OCI-LY3 (cell line): Measurements from ENCODE around the gene NBEAL2.

Experiments used
- H2AFZ ChIP-seq: fragments of 200-600, 300-600 bp; shearing (Covaris generic); 2 replicates; pipeline ENCODE4 v1.6.0; 2014; ENCODE audit warnings: antibody characterized with exemption, low read depth, low read length
- H3K27ac ChIP-seq: fragments of 200-600, 300-600 bp; sonication (generic); 2 replicates; pipeline ENCODE4 v1.5.1; 2014; ENCODE audit warnings: mild to moderate bottlenecking, low read length, moderate library complexity, mixed read lengths
- H3K27me3 ChIP-seq: fragments of 200-600, 300-600 bp; sonication (generic); 2 replicates; pipeline ENCODE4 v1.6.1; 2014; ENCODE audit warnings: low read depth, low read length, mixed read lengths
- H3K36me3 ChIP-seq: fragments of 200-600, 300-600 bp; sonication (generic); replicated peaks from 2 replicates; pipeline ENCODE3; 2014; ENCODE audit warnings: low read depth, low read length, mixed read lengths
- H3K4me1 ChIP-seq: fragments of 300-600, 200-600 bp; sonication (generic); 2 replicates; pipeline ENCODE4 v1.6.1; 2014; ENCODE audit warnings: low read length, mixed read lengths
- H3K4me2 ChIP-seq: fragments of 200-600, 300-600 bp; sonication (generic); 2 replicates; pipeline ENCODE4 v1.6.1; 2014; ENCODE audit warnings: low read length, mixed read lengths
- H3K4me3 ChIP-seq: fragments of 300-600, 200-600 bp; sonication (generic); 2 replicates; pipeline ENCODE4 v1.5.1; 2014; ENCODE audit warnings: antibody characterized with exemption, mild to moderate bottlenecking, low read length, moderate library complexity
- H3K79me2 ChIP-seq: fragments of 300-600, 200-600 bp; shearing (Covaris generic); 2 replicates; pipeline ENCODE4 v1.6.1; 2014; ENCODE audit warnings: mild to moderate bottlenecking, low read length, mixed read lengths
- H3K9ac ChIP-seq: fragments of 300-600, 200-600 bp; shearing (Covaris generic); 2 replicates; pipeline ENCODE4 v1.6.0; 2014; ENCODE audit warnings: mild to moderate bottlenecking, low read length, moderate library complexity
- H3K9me3 ChIP-seq: fragments of 200-600, 300-600 bp; shearing (Covaris generic); 2 replicates; pipeline ENCODE4 v1.6.1; 2014; ENCODE audit warnings: low read length, mixed read lengths; ENCODE audit not compliant: insufficient read depth
- H4K20me1 ChIP-seq: fragments of 200-600, 300-600 bp; sonication (generic); 2 replicates; pipeline ENCODE4 v1.6.1; 2016; ENCODE audit warnings: low read length, mixed read lengths; ENCODE audit not compliant: insufficient read depth
- CTCF ChIP-seq: fragments of 200-600, 300-600 bp; sonication (generic); IDR thresholded peaks from 2 replicates; pipeline ENCODE4 v1.5.1; 2014; ENCODE audit warnings: antibody characterized with exemption, low read length, low read depth
- EZH2phosphoT487 ChIP-seq: fragments of 200-600 bp; shearing (Covaris generic); IDR thresholded peaks from 2 replicates; pipeline ENCODE4 v1.6.1; 2018; ENCODE audit warnings: antibody characterized with exemption, mixed run types, low read depth

Gene NBEAL2

GRCh38 chr3:47004369-47005211, 25.1 kb downstream of the NBEAL2 start:
- no peaks in the 10 kb centered on the region for H3K79me2 ChIP-seq
- H3K4me2 ChIP-seq = no peak overlapping the region
- H3K27me3 ChIP-seq = no peaks in the 10 kb centered on the region
- no peaks in the 10 kb centered on the region for H4K20me1 ChIP-seq
- H3K9ac ChIP-seq = no peak overlapping the region
- peaks cover 79% of the 10 kb centered on the region for H3K36me3 ChIP-seq
- no peak for TF ChIP-seq CTCF
- no peak for TF ChIP-seq EZH2phosphoT487
- H3K9me3 ChIP-seq = no peaks in the 10 kb centered on the region
- no peak overlapping the region for H3K4me3 ChIP-seq
- no peak overlapping the region for H3K27ac ChIP-seq
- no peak overlapping the region for H2AFZ ChIP-seq
- no peaks in the 10 kb centered on the region for H3K4me1 ChIP-seq

GRCh38 chr3:47005212-47006144, 26.0 kb downstream of the NBEAL2 start:
- no peaks in the 10 kb centered on the region for H4K20me1 ChIP-seq
- H3K4me2 ChIP-seq = no peak overlapping the region
- H3K4me1 ChIP-seq = no peaks in the 10 kb centered on the region
- no peak overlapping the region for H2AFZ ChIP-seq
- H3K79me2 ChIP-seq = no peaks in the 10 kb centered on the region
- H3K27ac ChIP-seq = no peak overlapping the region
- TF ChIP-seq EZH2phosphoT487 (no peak), CTCF (no peak)
- H3K9ac ChIP-seq = no peak overlapping the region
- H3K27me3 ChIP-seq = no peaks in the 10 kb centered on the region
- H3K9me3 ChIP-seq = no peaks in the 10 kb centered on the region
- no peak overlapping the region for H3K4me3 ChIP-seq
- peaks cover 79% of the 10 kb centered on the region for H3K36me3 ChIP-seq

DNA sequence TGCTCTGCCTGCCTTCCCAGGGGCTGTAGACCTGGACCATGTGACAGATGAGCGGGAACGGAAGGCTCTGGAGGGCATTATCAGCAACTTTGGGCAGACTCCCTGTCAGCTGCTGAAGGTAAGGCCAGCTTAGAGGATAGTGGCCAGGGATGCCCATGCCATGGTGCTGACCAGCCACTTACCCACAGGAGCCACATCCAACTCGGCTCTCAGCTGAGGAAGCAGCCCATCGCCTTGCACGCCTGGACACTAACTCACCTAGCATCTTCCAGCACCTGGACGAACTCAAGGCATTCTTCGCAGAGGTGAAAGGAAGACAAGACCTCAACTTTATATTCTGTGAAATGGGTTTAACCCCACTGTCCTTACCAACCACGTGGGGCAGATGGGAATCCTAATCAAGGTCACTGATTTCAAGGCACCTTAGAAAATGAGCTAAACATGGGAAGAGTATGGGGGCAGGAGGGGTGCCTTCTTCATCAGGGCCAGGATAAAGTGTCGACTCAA, 26.7 kb downstream of the NBEAL2 start:
- no peaks in the 10 kb centered on the region for H3K79me2 ChIP-seq
- TF ChIP-seq CTCF (no peak), EZH2phosphoT487 (no peak)
- H3K27ac ChIP-seq = no peak overlapping the region
- no peaks in the 10 kb centered on the region for H3K4me1 ChIP-seq
- H4K20me1 ChIP-seq = no peaks in the 10 kb centered on the region
- H3K9ac ChIP-seq = no peak overlapping the region
- peaks cover 75% of the 10 kb centered on the region for H3K36me3 ChIP-seq
- H3K27me3 ChIP-seq = no peaks in the 10 kb centered on the region
- no peak overlapping the region for H3K4me3 ChIP-seq
- H2AFZ ChIP-seq = no peak overlapping the region
- no peak overlapping the region for H3K4me2 ChIP-seq
- no peaks in the 10 kb centered on the region for H3K9me3 ChIP-seq

DNA sequence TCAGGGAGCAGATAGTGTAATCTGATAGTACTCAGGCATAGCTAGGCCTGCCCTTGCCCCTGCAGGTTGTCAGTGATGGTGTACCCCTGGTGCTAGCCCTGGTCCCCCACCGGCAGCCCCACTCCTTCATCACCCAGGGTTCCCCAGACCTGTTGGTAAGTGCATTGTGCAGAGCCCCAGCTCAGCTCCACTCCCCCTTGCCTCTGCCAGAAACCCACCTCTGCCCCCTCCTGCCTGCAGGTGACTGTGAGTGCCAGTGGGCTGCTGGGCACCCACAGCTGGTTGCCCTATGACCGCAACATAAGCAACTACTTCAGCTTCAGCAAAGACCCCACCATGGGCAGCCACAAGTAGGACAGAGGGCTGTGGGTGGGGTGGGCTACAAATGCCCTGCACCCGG, 27.5 kb downstream of the NBEAL2 start:
- Histone ChIP-seq H3K27ac (no peak overlapping the region), H3K4me3 (no peak overlapping the region), H2AFZ (no peak overlapping the region), H3K9ac (no peak overlapping the region), H3K4me1 (no peaks in the 10 kb centered on the region), H3K27me3 (no peaks in the 10 kb centered on the region), H3K79me2 (no peaks in the 10 kb centered on the region), H3K4me2 (no peak overlapping the region), H3K9me3 (no peaks in the 10 kb centered on the region), H4K20me1 (no peaks in the 10 kb centered on the region), H3K36me3 (peaks cover 68% of the 10 kb centered on the region)
- TF ChIP-seq CTCF (no peak), EZH2phosphoT487 (no peak)
